HG02763 (cell line): ENCODE results near the gene SLC13A5.
"Not testable (repeated sequence)": the region's sequence is repeated elsewhere in the genome, so short reads cannot be mapped to it uniquely, and the experiment has no call there.

ENCODE experiments used
- ATAC-seq: cut with Tn5 transposase; IDR thresholded peaks from one replicate; pipeline ENCODE4 v1.9.1; 2021; ENCODE audit warnings: mild to moderate bottlenecking, moderate library complexity; ENCODE audit not compliant: unreplicated experiment

Gene SLC13A5

GRCh38 chr17:6711081-6711674, 2.0 kb downstream of the SLC13A5 start:
- ATAC-seq = no peak

GRCh38 chr17:6710317-6710716, 2.9 kb downstream of the SLC13A5 start:
- ATAC-seq = no peak

- no peak for ATAC-seq
Observed at GRCh38 chr17:6708357-6708961, 4.7 kb downstream of the SLC13A5 start.

- no peak for ATAC-seq
Observed at GRCh38 chr17:6706996-6707395, 6.2 kb downstream of the SLC13A5 start.

GRCh38 chr17:6706499-6706898, 6.7 kb downstream of the SLC13A5 start:
- no peak for ATAC-seq

- ATAC-seq = no peak
Observed at GRCh38 chr17:6704470-6705052, 8.6 kb downstream of the SLC13A5 start.

GRCh38 chr17:6703751-6704150, 9.4 kb downstream of the SLC13A5 start:
- no peak for ATAC-seq

- no peak for ATAC-seq
Observed at GRCh38 chr17:6702567-6703215, 10.5 kb downstream of the SLC13A5 start.

- no peak for ATAC-seq
Observed at GRCh38 chr17:6701719-6702118, 11.4 kb downstream of the SLC13A5 start.

GRCh38 chr17:6700948-6701307, 12.2 kb downstream of the SLC13A5 start:
- ATAC-seq = no peak

- ATAC-seq = no peak
Observed at GRCh38 chr17:6699997-6700947, 12.9 kb downstream of the SLC13A5 start.

GRCh38 chr17:6698004-6698403, 15.2 kb downstream of the SLC13A5 start:
- no peak for ATAC-seq

- ATAC-seq = no peak
Observed at GRCh38 chr17:6696906-6697305, 16.3 kb downstream of the SLC13A5 start.

- no peak for ATAC-seq
Observed at GRCh38 chr17:6695565-6695964, 17.6 kb downstream of the SLC13A5 start.

- no peak for ATAC-seq
Observed at GRCh38 chr17:6695051-6695450, 18.1 kb downstream of the SLC13A5 start.

- not testable (repeated sequence) for ATAC-seq
Observed at GRCh38 chr17:6691958-6692357, 21.2 kb downstream of the SLC13A5 start.

GRCh38 chr17:6691546-6691945, 21.6 kb downstream of the SLC13A5 start:
- no peak for ATAC-seq

GRCh38 chr17:6690641-6691040, 22.5 kb downstream of the SLC13A5 start:
- no peak for ATAC-seq

- ATAC-seq = no peak
Observed at GRCh38 chr17:6688944-6689343, 24.2 kb downstream of the SLC13A5 start.

- no peak for ATAC-seq
Observed at GRCh38 chr17:6686026-6686425, 27.1 kb downstream of the SLC13A5 start.
